Cerebellar cortex (tissue), 1 donor: Measurements from ENCODE around the gene RIN2.
"Not testable (repeated sequence)": the region's sequence is repeated elsewhere in the genome, so short reads cannot be mapped to it uniquely, and the experiment has no call there.

ENCODE experiments used
- DNase-seq: peaks from one replicate; pipeline ENCODE4 v3.0.0-alpha.2; 2015; ENCODE audit warnings: low spot score

The RIN2 gene

GRCh38 chr20:19738951-19739350, 19.1 kb upstream of the RIN2 start:
- DNase-seq, result no peak

GRCh38 chr20:19739351-19739750, 18.7 kb upstream of the RIN2 start:
- no peak for DNase-seq

- DNase-seq, result no peak
Observed at GRCh38 chr20:19740512-19740911, 17.5 kb upstream of the RIN2 start.

GRCh38 chr20:19741924-19742323, 16.1 kb upstream of the RIN2 start:
- DNase-seq, result no peak

GRCh38 chr20:19742974-19743639, 15.0 kb upstream of the RIN2 start:
- DNase-seq, result no peak

- no peak for DNase-seq
Observed at GRCh38 chr20:19743640-19743995, 14.4 kb upstream of the RIN2 start.

GRCh38 chr20:19745106-19745505, 13.0 kb upstream of the RIN2 start:
- no peak for DNase-seq

GRCh38 chr20:19745584-19745983, 12.5 kb upstream of the RIN2 start:
- no peak for DNase-seq

GRCh38 chr20:19746396-19746795, 11.7 kb upstream of the RIN2 start:
- DNase-seq, result no peak

- DNase-seq, result no peak
Observed at GRCh38 chr20:19747903-19748302, 10.2 kb upstream of the RIN2 start.

- DNase-seq, result no peak
Observed at GRCh38 chr20:19748681-19749080, 9.4 kb upstream of the RIN2 start.

GRCh38 chr20:19749618-19750071, 8.4 kb upstream of the RIN2 start:
- no peak for DNase-seq

- no peak for DNase-seq
Observed at GRCh38 chr20:19750101-19750606, 7.9 kb upstream of the RIN2 start.

GRCh38 chr20:19750907-19751636, 7.0 kb upstream of the RIN2 start:
- DNase-seq, result no peak

- DNase-seq, result not testable (repeated sequence)
Observed at GRCh38 chr20:19754201-19754600, 3.9 kb upstream of the RIN2 start.

GRCh38 chr20:19756761-19757486, 1.1 kb upstream of the RIN2 start:
- DNase-seq, result no peak

- DNase-seq, result no peak
Observed at GRCh38 chr20:19757487-19758132, 448 bp upstream of the RIN2 start.

GRCh38 chr20:19758501-19759331, 658 bp downstream of the RIN2 start:
- no peak for DNase-seq

GRCh38 chr20:19760371-19760721, 2.3 kb downstream of the RIN2 start:
- DNase-seq, result no peak

- no peak for DNase-seq
Observed at GRCh38 chr20:19761326-19761725, 3.3 kb downstream of the RIN2 start.

- no peak for DNase-seq
Observed at GRCh38 chr20:19761841-19762240, 3.8 kb downstream of the RIN2 start.

- DNase-seq, result no peak
Observed at GRCh38 chr20:19764207-19764606, 6.1 kb downstream of the RIN2 start.
